GM23338 (cell line): ENCODE measurements around the gene CBFA2T2. TPM values are rescaled to one million over a fixed set of nuclear protein-coding genes. Genes with fewer than 3 reads are reported as not detected.

Experiments used
- ATAC-seq: fragments of 200-7000 bp; cut with Tn5 transposase; 3 replicates; pipeline ENCODE4 v1.9.1; 2020
- DNase-seq: peaks from one replicate; pipeline ENCODE4 v3.0.0-alpha.2; 2015; ENCODE audit warnings: low spot score
- H2AFZ ChIP-seq: fragments of 200-600 bp; sonication (generic); 2 replicates; pipeline ENCODE4 v1.8.0; 2016; ENCODE audit warnings: antibody characterized with exemption, mild to moderate bottlenecking, moderate library complexity
- H3F3A ChIP-seq: fragments of 200-600 bp; sonication (generic); replicated peaks from 2 replicates; pipeline ENCODE4 v1.8.0; 2017; ENCODE audit warnings: antibody characterized with exemption, mixed run types, low read depth
- H3K27ac ChIP-seq: fragments of 200-600 bp; sonication (generic); 2 replicates; pipeline ENCODE4 v1.6.1; 2016; ENCODE audit warnings: low read depth
- H3K27me3 ChIP-seq: fragments of 200-600 bp; sonication (generic); 2 replicates; pipeline ENCODE4 v1.8.0; 2016; ENCODE audit warnings: mild to moderate bottlenecking, mixed run types, moderate library complexity; ENCODE audit not compliant: insufficient read depth
- H3K36me3 ChIP-seq: fragments of 200-600 bp; sonication (generic); 2 replicates; pipeline ENCODE4 v1.8.0; 2016; ENCODE audit warnings: mild to moderate bottlenecking; ENCODE audit not compliant: insufficient read depth
- H3K4me1 ChIP-seq: fragments of 200-600 bp; sonication (generic); 2 replicates; pipeline ENCODE4 v1.8.0; 2016; ENCODE audit warnings: mild to moderate bottlenecking, moderate library complexity; ENCODE audit not compliant: insufficient read depth
- H3K4me2 ChIP-seq: fragments of 200-600 bp; sonication (generic); 2 replicates; pipeline ENCODE4 v1.7.1; 2017; ENCODE audit warnings: mixed run types
- H3K4me3 ChIP-seq: fragments of 200-600 bp; sonication (generic); 2 replicates; pipeline ENCODE4 v1.6.1; 2016; ENCODE audit warnings: mixed run types
- H3K79me2 ChIP-seq: fragments of 200-600 bp; sonication (generic); replicated peaks from 2 replicates; pipeline ENCODE4 v1.8.0; 2017; ENCODE audit warnings: mild to moderate bottlenecking; ENCODE audit not compliant: insufficient read depth
- H3K9me2 ChIP-seq: fragments of 200-600 bp; sonication (generic); 2 replicates; pipeline ENCODE4 v1.8.0; 2017; ENCODE audit not compliant: insufficient read depth
- H4K20me1 ChIP-seq: fragments of 200-600 bp; sonication (generic); replicated peaks from 2 replicates; pipeline ENCODE4 v1.8.0; 2017; ENCODE audit warnings: mild to moderate bottlenecking; ENCODE audit not compliant: insufficient read depth
- H3K27ac Mint-ChIP-seq: 2 replicates; pipeline ENCODE4 v1.8.0; 2020; ENCODE audit warnings: inconsistent platforms, mild to moderate bottlenecking, moderate library complexity, mixed read lengths
- H3K27me3 Mint-ChIP-seq: 3 replicates; pipeline ENCODE4 v1.8.0; 2022; ENCODE audit warnings: low read depth, mild to moderate bottlenecking, moderate library complexity, mixed read lengths, inconsistent platforms; ENCODE audit not compliant: insufficient read depth, poor library complexity
- H3K36me3 Mint-ChIP-seq: 3 replicates; pipeline ENCODE4 v1.8.0; 2021; ENCODE audit warnings: low read depth, mild to moderate bottlenecking, inconsistent platforms, moderate library complexity, mixed read lengths
- H3K4me1 Mint-ChIP-seq: 3 replicates; pipeline ENCODE4 v1.8.0; 2020; ENCODE audit warnings: mild to moderate bottlenecking, inconsistent platforms, mixed read lengths
- H3K4me3 Mint-ChIP-seq: 3 replicates; pipeline ENCODE4 v1.8.0; 2021; ENCODE audit warnings: moderate library complexity, mild to moderate bottlenecking, inconsistent platforms, mixed read lengths
- H3K9me3 Mint-ChIP-seq: 3 replicates; pipeline ENCODE4 v1.8.0; 2020; ENCODE audit warnings: moderate library complexity, mild to moderate bottlenecking, inconsistent platforms, mixed read lengths
- CREB1 ChIP-seq: fragments of 250-450 bp; sonication (Bioruptor Pico); IDR thresholded peaks from 2 replicates; pipeline ENCODE4 v1.5.0; 2020; ENCODE audit warnings: low read depth, mild to moderate bottlenecking, moderate library complexity
- CTCF ChIP-seq, 2 experiments: fragments of 200-600 bp in 1 of 2; sonication (generic) in 1 of 2; conservative IDR thresholded peaks; 2 replicates each; pipeline versions ENCODE4 v1.5.1 to v1.6.1; 2016 to 2017; ENCODE audit warnings: antibody characterized with exemption in 2 of 2, low read depth in 2 of 2, mild to moderate bottlenecking in 2 of 2, moderate library complexity in 1 of 2
- ETS1 ChIP-seq: IDR thresholded peaks from 2 replicates; pipeline ENCODE4 v1.6.1; 2016; ENCODE audit warnings: antibody characterized with exemption
- EZH2 ChIP-seq: fragments of 200-600 bp; sonication (generic); IDR thresholded peaks from one replicate; pipeline ENCODE4 v1.8.0; 2017; ENCODE audit warnings: antibody characterized with exemption, mild to moderate bottlenecking, low read depth; ENCODE audit not compliant: unreplicated experiment
- NANOG ChIP-seq: IDR thresholded peaks from 2 replicates; pipeline ENCODE4 v1.6.1; 2016; ENCODE audit warnings: antibody characterized with exemption, borderline replicate concordance
- REST ChIP-seq: IDR thresholded peaks from one replicate; pipeline ENCODE4 v1.6.1; 2018; ENCODE audit warnings: antibody characterized with exemption; ENCODE audit not compliant: unreplicated experiment
- STAT1 ChIP-seq: IDR thresholded peaks from one replicate; pipeline ENCODE4 v1.6.1; 2016; ENCODE audit warnings: antibody characterized with exemption; ENCODE audit not compliant: unreplicated experiment
- ZNF114 ChIP-seq: fragments of 250-450 bp; sonication (Bioruptor Pico); IDR thresholded peaks from 2 replicates; pipeline ENCODE4 v1.5.0; 2020; ENCODE audit warnings: mild to moderate bottlenecking, moderate library complexity
- ZNF462 ChIP-seq: fragments of 250-450 bp; sonication (Bioruptor Pico); IDR thresholded peaks from 2 replicates; pipeline ENCODE4 v1.5.0; 2020; ENCODE audit warnings: mild to moderate bottlenecking, moderate library complexity
- polyA plus RNA-seq: library from polyadenylated mRNA; unstranded; fragments of >200 nt; fragmentation: Nextera tagmentation; extraction: Ambion mirVana; gene quantifications from 2 replicates; pipeline ENCODE4 v1.2.1, GENCODE V29; 2016
- total RNA-seq: library from RNA; depleted of rRNA; stranded (reverse); fragments of >200 nt; shearing (Covaris generic); gene quantifications from 2 replicates; pipeline ENCODE4 v1.2.3, GENCODE V29; 2014

CBFA2T2 gene
- total and polyA plus RNA-seq, 2 experiments from 2014 or later = 12.7 to 15.8 TPM

- Histone ChIP-seq H3F3A (no peaks in the 10 kb centered on the region), H3K4me1 (no peaks in the 10 kb centered on the region; the same call in none of the 2 replicates), H4K20me1 (no peaks in the 10 kb centered on the region; the same call in 1 of the 2 replicates), H2AFZ (no peak overlapping the region), H3K9me2 (no peaks in the 10 kb centered on the region), H3K27me3 (no peaks in the 10 kb centered on the region), H3K4me3 (no peak overlapping the region), H3K36me3 (no peaks in the 10 kb centered on the region), H3K4me2 (no peak overlapping the region), H3K79me2 (no peaks in the 10 kb centered on the region), H3K27ac (no peak overlapping the region)
- no peak overlapping the region for H3K4me3 Mint-ChIP-seq
- TF ChIP-seq STAT1 (no peak), ETS1 (no peak), CREB1 (CRISPR knock-in tag) (no peak), ZNF114 (CRISPR knock-in tag) (no peak), REST (no peak), NANOG (no peak), CTCF (conservative IDR thresholded peaks at IDR 0.05; ENCODE audit: low read depth in 2 of 2) (no peak), ZNF462 (CRISPR knock-in tag) (no peak), EZH2 (no peak)
- ATAC-seq (no peak), DNase-seq (no peak)
- H3K9me3 Mint-ChIP-seq = no peaks in the 10 kb centered on the region
- peaks cover 1% of the 10 kb centered on the region for H3K27me3 Mint-ChIP-seq
- no peaks in the 10 kb centered on the region for H3K36me3 Mint-ChIP-seq
- peaks cover 11% of the 10 kb centered on the region; the same call in 2 of the 3 replicates for H3K4me1 Mint-ChIP-seq
- H3K27ac Mint-ChIP-seq = no peak overlapping the region
Observed at GRCh38 chr20:33585413-33585812, 95.5 kb downstream of the CBFA2T2 start.
